HUES48 (cell line): ENCODE measurements around the gene ATIC.

Source experiments
- H3K27ac ChIP-seq: one replicate; pipeline ENCODE4 v1.7.0; 2013; ENCODE audit warnings: low read depth, low read length, inconsistent platforms
- H3K27me3 ChIP-seq: 2 replicates; pipeline ENCODE4 v1.6.1; 2013; ENCODE audit warnings: mild to moderate bottlenecking, low read length; ENCODE audit not compliant: control insufficient read depth, insufficient read depth
- H3K36me3 ChIP-seq: 2 replicates; pipeline ENCODE4 v1.6.1; 2013; ENCODE audit warnings: low read length; ENCODE audit not compliant: control insufficient read depth, insufficient read depth
- H3K4me1 ChIP-seq: 2 replicates; pipeline ENCODE4 v1.6.1; 2013; ENCODE audit warnings: mild to moderate bottlenecking, low read length; ENCODE audit not compliant: control insufficient read depth, insufficient read depth
- H3K4me3 ChIP-seq: 2 replicates; pipeline ENCODE4 v1.5.1; 2013; ENCODE audit warnings: mild to moderate bottlenecking, low read depth, low read length
- H3K9ac ChIP-seq: 2 replicates; pipeline ENCODE4 v1.6.1; 2013; ENCODE audit warnings: mild to moderate bottlenecking, low read depth, low read length, moderate library complexity
- H3K9me3 ChIP-seq: 2 replicates; pipeline ENCODE4 v1.6.1; 2013; ENCODE audit warnings: low read length; ENCODE audit not compliant: control insufficient read depth, insufficient read depth

ATIC gene

GRCh38 chr2:215315301-215315700 is 3.4 kb downstream of the ATIC start:
- peaks cover 73% of the 10 kb centered on the region for H3K36me3 ChIP-seq

GRCh38 chr2:215316336-215316735 is 4.5 kb downstream of the ATIC start:
- H3K36me3 ChIP-seq = peaks cover 84% of the 10 kb centered on the region

More at GRCh38 chr2:215315301-215315700, 3.4 kb downstream of the ATIC start:
- H3K4me3 ChIP-seq = no peak overlapping the region
- no peak overlapping the region for H3K27ac ChIP-seq
- no peaks in the 10 kb centered on the region for H3K9me3 ChIP-seq
- H3K4me1 ChIP-seq = peaks cover 15% of the 10 kb centered on the region
- H3K27me3 ChIP-seq = no peaks in the 10 kb centered on the region
- H3K9ac ChIP-seq = no peak overlapping the region

DNA sequence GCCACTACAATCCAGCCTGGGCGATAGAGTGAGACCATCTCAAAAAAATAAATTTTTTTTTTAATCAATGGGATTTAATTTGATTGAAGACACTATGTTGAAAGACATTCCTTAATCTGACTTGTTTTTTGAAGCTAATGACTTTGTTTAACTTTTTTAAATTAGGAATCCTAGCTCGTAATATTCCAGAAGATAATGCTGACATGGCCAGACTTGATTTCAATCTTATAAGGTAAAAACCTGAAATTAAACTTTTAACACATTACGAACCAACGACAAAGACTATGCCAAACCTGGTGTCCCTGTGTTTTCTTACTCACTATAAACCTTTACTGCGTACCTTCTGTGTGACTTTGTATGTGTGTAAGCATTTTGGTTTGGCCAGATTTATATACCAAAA is 7.6 kb downstream of the ATIC start:
- no peak overlapping the region for H3K9ac ChIP-seq
- H3K4me3 ChIP-seq = no peak overlapping the region
- H3K9me3 ChIP-seq = no peaks in the 10 kb centered on the region
- no peaks in the 10 kb centered on the region for H3K4me1 ChIP-seq
- peaks cover 87% of the 10 kb centered on the region for H3K36me3 ChIP-seq
- H3K27ac ChIP-seq = no peak overlapping the region
- H3K27me3 ChIP-seq = no peaks in the 10 kb centered on the region

More at GRCh38 chr2:215316336-215316735, 4.5 kb downstream of the ATIC start:
- Histone ChIP-seq H3K4me1 (peaks cover 15% of the 10 kb centered on the region), H3K4me3 (no peak overlapping the region), H3K27ac (no peak overlapping the region), H3K27me3 (no peaks in the 10 kb centered on the region), H3K9ac (no peak overlapping the region), H3K9me3 (no peaks in the 10 kb centered on the region)

GRCh38 chr2:215320102-215320501 is 8.2 kb downstream of the ATIC start:
- no peaks in the 10 kb centered on the region for H3K9me3 ChIP-seq
- no peaks in the 10 kb centered on the region for H3K4me1 ChIP-seq
- H3K27me3 ChIP-seq = no peaks in the 10 kb centered on the region
- peaks cover 87% of the 10 kb centered on the region for H3K36me3 ChIP-seq
- no peak overlapping the region for H3K27ac ChIP-seq
- no peak overlapping the region for H3K4me3 ChIP-seq
- H3K9ac ChIP-seq = no peak overlapping the region

- Histone ChIP-seq H3K4me1 (no peaks in the 10 kb centered on the region), H3K9me3 (no peaks in the 10 kb centered on the region), H3K27ac (no peak overlapping the region), H3K9ac (no peak overlapping the region), H3K27me3 (no peaks in the 10 kb centered on the region), H3K36me3 (peaks cover 84% of the 10 kb centered on the region), H3K4me3 (no peak overlapping the region)
These were observed 8.8 kb downstream of the ATIC start for GRCh38 chr2:215320679-215321078.

- Histone ChIP-seq H3K36me3 (peaks cover 83% of the 10 kb centered on the region), H3K9me3 (no peaks in the 10 kb centered on the region), H3K27me3 (no peaks in the 10 kb centered on the region), H3K9ac (no peak overlapping the region), H3K4me1 (no peaks in the 10 kb centered on the region), H3K27ac (no peak overlapping the region), H3K4me3 (no peak overlapping the region)
These were observed 13.0 kb downstream of the ATIC start for GRCh38 chr2:215324811-215325210.

GRCh38 chr2:215328066-215328465 is 16.2 kb downstream of the ATIC start:
- no peak overlapping the region for H3K9ac ChIP-seq
- H3K27me3 ChIP-seq = no peaks in the 10 kb centered on the region
- peaks cover 92% of the 10 kb centered on the region for H3K36me3 ChIP-seq
- H3K4me1 ChIP-seq = no peaks in the 10 kb centered on the region
- H3K9me3 ChIP-seq = no peaks in the 10 kb centered on the region
- no peak overlapping the region for H3K27ac ChIP-seq
- no peak overlapping the region for H3K4me3 ChIP-seq

- Histone ChIP-seq H3K9ac (no peak overlapping the region), H3K27me3 (no peaks in the 10 kb centered on the region), H3K36me3 (peaks cover 90% of the 10 kb centered on the region), H3K4me3 (no peak overlapping the region), H3K9me3 (no peaks in the 10 kb centered on the region), H3K27ac (no peak overlapping the region), H3K4me1 (no peaks in the 10 kb centered on the region)
These were observed 21.2 kb downstream of the ATIC start for GRCh38 chr2:215332872-215333595.

- H3K4me3 ChIP-seq = no peak overlapping the region
- no peaks in the 10 kb centered on the region for H3K4me1 ChIP-seq
- no peaks in the 10 kb centered on the region for H3K9me3 ChIP-seq
- H3K27me3 ChIP-seq = no peaks in the 10 kb centered on the region
- peaks cover 96% of the 10 kb centered on the region for H3K36me3 ChIP-seq
- H3K27ac ChIP-seq = no peak overlapping the region
- H3K9ac ChIP-seq = no peak overlapping the region
These were observed 27.2 kb downstream of the ATIC start for GRCh38 chr2:215338883-215339679.

- H3K27ac ChIP-seq = no peak overlapping the region
- H3K9me3 ChIP-seq = no peaks in the 10 kb centered on the region
- no peak overlapping the region for H3K4me3 ChIP-seq
- no peaks in the 10 kb centered on the region for H3K4me1 ChIP-seq
- H3K27me3 ChIP-seq = no peaks in the 10 kb centered on the region
- no peak overlapping the region for H3K9ac ChIP-seq
- H3K36me3 ChIP-seq = peaks cover 81% of the 10 kb centered on the region
These were observed 36.0 kb downstream of the ATIC start for GRCh38 chr2:215347878-215348277.

- Histone ChIP-seq H3K4me3 (no peak overlapping the region), H3K9ac (no peak overlapping the region), H3K27ac (no peak overlapping the region), H3K4me1 (no peaks in the 10 kb centered on the region), H3K27me3 (no peaks in the 10 kb centered on the region), H3K9me3 (no peaks in the 10 kb centered on the region), H3K36me3 (peaks cover 43% of the 10 kb centered on the region)
These were observed 40.7 kb downstream of the ATIC start for GRCh38 chr2:215352602-215353001.
